Fibroblast of lung (primary cell): ENCODE measurements around the gene GDF10. TPM values are rescaled to one million over a fixed set of nuclear protein-coding genes. Genes with fewer than 3 reads are reported as not detected.

ENCODE experiments used
- DNase-seq, 2 donors: peaks; one replicate each; pipeline versions ENCODE4 v3.0.0 to v3.0.0-alpha.2; 2010; ENCODE audit warnings: low read depth in 2 of 2
- H2AFZ ChIP-seq: 2 replicates; pipeline ENCODE4 v1.5.1; 2012; ENCODE audit warnings: low read length, control low read depth, inconsistent platforms
- H3K27ac ChIP-seq: 2 replicates; pipeline ENCODE4 v1.5.1; 2011; ENCODE audit warnings: low read length, control low read depth; ENCODE audit not compliant: insufficient read depth
- H3K27me3 ChIP-seq: 2 replicates; pipeline ENCODE4 v1.5.1; 2011; ENCODE audit warnings: mild to moderate bottlenecking, low read length; ENCODE audit not compliant: control insufficient read depth, insufficient read depth
- H3K36me3 ChIP-seq: 2 replicates; pipeline ENCODE4 v1.5.1; 2011; ENCODE audit warnings: low read length; ENCODE audit not compliant: control insufficient read depth, insufficient read depth
- H3K4me1 ChIP-seq: 2 replicates; pipeline ENCODE4 v1.5.1; 2011; ENCODE audit warnings: low read length; ENCODE audit not compliant: control insufficient read depth, insufficient read depth; ENCODE audit errors: extremely low read depth
- H3K4me2 ChIP-seq: 2 replicates; pipeline ENCODE4 v1.5.1; 2011; ENCODE audit warnings: low read length, control low read depth; ENCODE audit not compliant: insufficient read depth; ENCODE audit errors: extremely low read depth
- H3K4me3 ChIP-seq, 4 experiments: fragments of 200-600 bp in 1 of 4; sonication (generic) in 1 of 4; replicated peaks in 1 of 4; 2 replicates each; pipeline ENCODE4 v1.5.1; 2011 to 2016; ENCODE audit warnings: low read length in 4 of 4, low read depth in 3 of 4, mild to moderate bottlenecking in 3 of 4, control low read depth in 2 of 4, inconsistent platforms in 1 of 4, mixed read lengths in 1 of 4; ENCODE audit not compliant: insufficient read depth in 1 of 4; ENCODE audit errors: control extremely low read depth in 1 of 4
- H3K79me2 ChIP-seq: 2 replicates; pipeline ENCODE4 v1.5.1; 2012; ENCODE audit warnings: mild to moderate bottlenecking, low read length, inconsistent platforms; ENCODE audit not compliant: control insufficient read depth, insufficient read depth
- H3K9ac ChIP-seq: 2 replicates; pipeline ENCODE4 v1.5.1; 2011; ENCODE audit warnings: mild to moderate bottlenecking, low read length, control low read depth; ENCODE audit not compliant: insufficient read depth
- H3K9me3 ChIP-seq: 2 replicates; pipeline ENCODE4 v1.5.1; 2012; ENCODE audit warnings: low read depth, low read length; ENCODE audit not compliant: control insufficient read depth, insufficient read depth
- H4K20me1 ChIP-seq: 2 replicates; pipeline ENCODE4 v1.5.1; 2011; ENCODE audit warnings: low read length; ENCODE audit not compliant: control insufficient read depth, insufficient read depth; ENCODE audit errors: extremely low read depth
- EZH2 ChIP-seq: IDR thresholded peaks from 2 replicates; pipeline ENCODE4 v1.5.1; 2012; ENCODE audit warnings: low read length, control low read depth, mild to moderate bottlenecking; ENCODE audit errors: missing control alignments
- polyA plus RNA-seq, 2 donors: library from polyadenylated mRNA; depleted of rRNA in 1 of 2; stranded (reverse) in 1 of 2; unstranded in 1 of 2; fragments of >200 nt; gene quantifications; 2 replicates each; pipeline ENCODE4 v1.2.1, GENCODE V29; 2011 to 2012; ENCODE audit warnings: missing spikeins in 1 of 2
- total RNA-seq: library from RNA; depleted of rRNA; stranded (reverse); fragments of >200 nt; gene quantifications from 2 replicates; pipeline ENCODE4 v1.2.1, GENCODE V29; 2014
- TF ChIP-seq, protein P1 (sequence below), 2 donors: IDR thresholded peaks in 1 of 2; conservative IDR thresholded peaks in 1 of 2; 1 replicate in 1 of 2; 2 replicates in 1 of 2; pipeline ENCODE4 v1.5.1; 2011 to 2012; ENCODE audit warnings: low read length in 2 of 2, control low read depth in 1 of 2, inconsistent platforms in 1 of 2, low read depth in 1 of 2, mild to moderate bottlenecking in 1 of 2

Gene GDF10
- total and polyA plus RNA-seq, 2 donors (not counting 1 experiment from before 2014, with no cell fraction given) = 6.2 to 25.1 TPM

DNA sequence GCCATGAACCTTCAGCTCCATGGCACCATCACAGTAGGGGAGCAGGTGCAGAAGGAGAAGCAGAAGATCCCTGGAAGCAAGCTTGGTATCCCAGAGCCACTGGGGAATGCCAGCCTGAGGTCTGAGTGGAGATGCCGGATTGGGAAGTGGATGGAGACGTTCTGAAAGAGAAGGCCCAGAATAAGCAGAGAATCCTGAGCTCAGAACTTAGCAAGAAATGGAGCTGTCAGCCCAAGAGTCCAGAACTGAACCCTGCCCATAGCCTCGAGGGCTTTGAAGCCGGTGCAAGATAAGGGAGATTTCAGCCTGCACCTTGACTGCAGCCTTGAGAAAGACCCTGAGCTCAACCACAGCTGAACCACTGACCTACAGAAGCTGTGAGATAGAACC lies 13.9 kb upstream of the GDF10 start:
- DNase-seq = no peak
- no peaks in the 10 kb centered on the region for H3K4me1 ChIP-seq

DNA sequence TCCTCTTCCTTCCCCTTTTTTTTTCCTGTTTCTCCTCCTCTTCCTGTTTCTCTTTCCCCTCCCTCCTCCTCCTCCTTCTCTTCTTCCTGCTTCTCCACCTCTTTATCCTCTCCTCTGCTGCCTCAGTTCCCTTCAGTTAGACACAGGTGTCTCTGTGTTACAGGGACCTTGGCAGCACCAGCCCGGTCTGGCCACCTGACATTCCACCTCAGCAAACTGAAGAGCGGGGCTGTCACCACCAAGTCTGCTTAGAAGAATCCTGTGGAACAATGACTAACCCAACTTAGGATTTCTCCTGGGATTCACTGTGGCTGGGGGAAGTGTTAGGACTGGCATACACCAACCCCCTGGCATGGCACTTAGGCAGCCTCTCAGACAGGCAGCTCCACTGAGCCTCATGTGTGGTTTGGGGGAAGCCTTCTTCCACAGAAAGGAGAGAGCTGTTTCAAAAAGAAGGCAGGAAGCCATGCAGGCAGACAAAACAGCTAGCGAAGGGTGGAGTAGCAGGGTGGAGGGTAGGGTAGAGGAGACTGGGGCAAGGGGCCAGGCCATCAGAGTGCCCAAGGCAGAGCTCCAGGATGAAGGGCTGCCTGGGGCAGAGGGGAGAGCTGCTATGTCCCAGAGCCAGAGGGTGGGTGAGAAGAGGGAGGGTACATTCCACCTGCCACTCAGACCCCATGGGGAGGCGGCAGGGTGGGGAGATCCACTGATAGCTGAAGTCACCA lies 13.2 kb upstream of the GDF10 start:
- DNase-seq = no peak
- no peaks in the 10 kb centered on the region for H3K79me2 ChIP-seq
- no peak overlapping the region for H2AFZ ChIP-seq
- no peak overlapping the region for H3K9ac ChIP-seq
- no peaks in the 10 kb centered on the region for H3K9me3 ChIP-seq
- no peak overlapping the region for H3K4me3 ChIP-seq
- H3K36me3 ChIP-seq = no peaks in the 10 kb centered on the region
- no peaks in the 10 kb centered on the region for H3K4me1 ChIP-seq
- no peaks in the 10 kb centered on the region for H4K20me1 ChIP-seq
- H3K27ac ChIP-seq = no peak overlapping the region
- no peak overlapping the region for H3K4me2 ChIP-seq
- TF ChIP-seq, protein P1, sequence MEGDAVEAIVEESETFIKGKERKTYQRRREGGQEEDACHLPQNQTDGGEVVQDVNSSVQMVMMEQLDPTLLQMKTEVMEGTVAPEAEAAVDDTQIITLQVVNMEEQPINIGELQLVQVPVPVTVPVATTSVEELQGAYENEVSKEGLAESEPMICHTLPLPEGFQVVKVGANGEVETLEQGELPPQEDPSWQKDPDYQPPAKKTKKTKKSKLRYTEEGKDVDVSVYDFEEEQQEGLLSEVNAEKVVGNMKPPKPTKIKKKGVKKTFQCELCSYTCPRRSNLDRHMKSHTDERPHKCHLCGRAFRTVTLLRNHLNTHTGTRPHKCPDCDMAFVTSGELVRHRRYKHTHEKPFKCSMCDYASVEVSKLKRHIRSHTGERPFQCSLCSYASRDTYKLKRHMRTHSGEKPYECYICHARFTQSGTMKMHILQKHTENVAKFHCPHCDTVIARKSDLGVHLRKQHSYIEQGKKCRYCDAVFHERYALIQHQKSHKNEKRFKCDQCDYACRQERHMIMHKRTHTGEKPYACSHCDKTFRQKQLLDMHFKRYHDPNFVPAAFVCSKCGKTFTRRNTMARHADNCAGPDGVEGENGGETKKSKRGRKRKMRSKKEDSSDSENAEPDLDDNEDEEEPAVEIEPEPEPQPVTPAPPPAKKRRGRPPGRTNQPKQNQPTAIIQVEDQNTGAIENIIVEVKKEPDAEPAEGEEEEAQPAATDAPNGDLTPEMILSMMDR (conservative IDR thresholded peaks at IDR 0.05 in 1 of 2, IDR thresholded peaks at IDR 0.05 in 1 of 2; ENCODE audit: low read depth in 1 of 2, low read length in 2 of 2) = no peak
- H3K27me3 ChIP-seq = peaks cover 3% of the 10 kb centered on the region

More for the DNA sequence above, 13.9 kb upstream of the GDF10 start:
- TF ChIP-seq EZH2 = no peak
- TF ChIP-seq, protein P1 (conservative IDR thresholded peaks at IDR 0.05 in 1 of 2, IDR thresholded peaks at IDR 0.05 in 1 of 2; ENCODE audit: low read depth in 1 of 2, low read length in 2 of 2) = no peak
- Histone ChIP-seq H3K27ac (no peak overlapping the region), H3K36me3 (no peaks in the 10 kb centered on the region), H3K79me2 (no peaks in the 10 kb centered on the region), H3K9me3 (no peaks in the 10 kb centered on the region), H3K27me3 (peaks cover 3% of the 10 kb centered on the region), H3K4me2 (no peak overlapping the region), H3K9ac (no peak overlapping the region), H3K4me3 (no peak overlapping the region), H4K20me1 (no peaks in the 10 kb centered on the region), H2AFZ (no peak overlapping the region)

DNA sequence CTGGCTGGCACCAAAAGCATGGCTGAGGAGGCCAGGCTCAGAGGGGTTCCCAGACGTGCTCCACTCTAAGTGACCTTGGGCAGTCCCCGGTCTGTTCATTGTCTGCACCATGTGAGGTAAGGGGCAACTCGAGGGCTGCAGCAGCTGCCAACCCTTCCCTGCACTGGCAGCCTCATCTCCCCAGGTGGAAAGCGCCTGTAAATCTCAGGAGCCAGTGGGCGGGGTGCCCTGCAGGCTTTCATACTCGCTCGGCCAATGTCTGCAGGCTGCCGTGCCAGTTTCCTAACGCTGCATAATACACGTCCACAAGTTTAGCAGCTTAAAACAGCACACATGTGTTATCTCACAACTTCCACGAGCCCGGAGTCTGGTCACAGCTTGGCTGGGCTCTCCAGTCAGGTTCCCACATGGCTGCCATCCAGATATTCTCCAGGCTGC lies 12.6 kb upstream of the GDF10 start:
- H3K27me3 ChIP-seq = peaks cover 3% of the 10 kb centered on the region
- no peak for DNase-seq

More for the DNA sequence above, 12.6 kb upstream of the GDF10 start:
- Histone ChIP-seq H3K9me3 (no peaks in the 10 kb centered on the region), H3K4me3 (no peak overlapping the region), H4K20me1 (no peaks in the 10 kb centered on the region), H2AFZ (no peak overlapping the region), H3K9ac (no peak overlapping the region), H3K27ac (no peak overlapping the region), H3K79me2 (no peaks in the 10 kb centered on the region), H3K4me1 (no peaks in the 10 kb centered on the region), H3K4me2 (no peak overlapping the region), H3K36me3 (no peaks in the 10 kb centered on the region)
- no peak for TF ChIP-seq EZH2
- TF ChIP-seq, protein P1 (conservative IDR thresholded peaks at IDR 0.05 in 1 of 2, IDR thresholded peaks at IDR 0.05 in 1 of 2; ENCODE audit: low read depth in 1 of 2, low read length in 2 of 2) = no peak
